ENCODE data around the gene URI1.

The URI1 gene

GRCh38 chr19:30028118-30028991 lies 86.3 kb downstream of the URI1 start:
- no peak overlapping the region for H3K4me3 ChIP-seq (ENCODE audit: low read depth, low read length)
- no peak for DNase-seq (ENCODE audit: low read depth)
- no peak for TF ChIP-seq CTCF (IDR thresholded peaks at IDR 0.05; ENCODE audit: insufficient read depth, low read depth, low read length, missing control alignments)

GRCh38 chr19:30028992-30029343 lies 86.9 kb downstream of the URI1 start:
- H3K4me3 ChIP-seq (ENCODE audit: low read depth, low read length) = no peak overlapping the region
- no peak for TF ChIP-seq CTCF (IDR thresholded peaks at IDR 0.05; ENCODE audit: insufficient read depth, low read depth, low read length, missing control alignments)
- DNase-seq (ENCODE audit: low read depth) = no peak

GRCh38 chr19:30029721-30030510 lies 87.9 kb downstream of the URI1 start:
- no peak overlapping the region for H3K4me3 ChIP-seq (ENCODE audit: low read depth, low read length)
- TF ChIP-seq CTCF (IDR thresholded peaks at IDR 0.05; ENCODE audit: insufficient read depth, low read depth, low read length, missing control alignments) = no peak
- peak; percentile 87 for DNase-seq (ENCODE audit: low read depth)

- no peak for DNase-seq (ENCODE audit: low read depth)
- H3K4me3 ChIP-seq (ENCODE audit: low read depth, low read length) = no peak overlapping the region
- no peak for TF ChIP-seq CTCF (IDR thresholded peaks at IDR 0.05; ENCODE audit: insufficient read depth, low read depth, low read length, missing control alignments)
Observed at GRCh38 chr19:30034321-30034720, 92.3 kb downstream of the URI1 start.

- no peak for DNase-seq (ENCODE audit: low read depth)
Observed at GRCh38 chr19:30036154-30037129, 94.4 kb downstream of the URI1 start.

More at GRCh38 chr19:30036154-30037129, 94.4 kb downstream of the URI1 start:
- no peak overlapping the region for H3K4me3 ChIP-seq (ENCODE audit: low read depth, low read length)
- no peak for TF ChIP-seq CTCF (IDR thresholded peaks at IDR 0.05; ENCODE audit: insufficient read depth, low read depth, low read length, missing control alignments)
